HFFc6 (cell line): ENCODE results near the gene RXFP3. TPM values are rescaled to one million over a fixed set of nuclear protein-coding genes. Genes with fewer than 3 reads are reported as not detected.

Source experiments
- DNase-seq: peaks from one replicate; pipeline ENCODE4 v3.0.0-alpha.2; 2018
- H3K27ac Mint-ChIP-seq: 2 replicates; pipeline ENCODE4 v1.8.0; 2020; ENCODE audit warnings: mild to moderate bottlenecking, mixed read lengths
- H3K27me3 Mint-ChIP-seq: 2 replicates; pipeline ENCODE4 v1.8.0; 2021; ENCODE audit warnings: mild to moderate bottlenecking, moderate library complexity, mixed read lengths; ENCODE audit not compliant: insufficient read depth
- H3K36me3 Mint-ChIP-seq: 2 replicates; pipeline ENCODE4 v1.8.0; 2021; ENCODE audit warnings: low read depth, mixed read lengths
- H3K4me1 Mint-ChIP-seq: 2 replicates; pipeline ENCODE4 v1.8.0; 2020; ENCODE audit warnings: low read depth, mixed read lengths
- H3K4me3 Mint-ChIP-seq: 2 replicates; pipeline ENCODE4 v1.8.0; 2020; ENCODE audit warnings: mild to moderate bottlenecking, moderate library complexity, mixed read lengths
- H3K9me3 Mint-ChIP-seq: 2 replicates; pipeline ENCODE4 v1.8.0; 2020; ENCODE audit warnings: mild to moderate bottlenecking, mixed read lengths
- total RNA-seq, 6 experiments: library from RNA; stranded (reverse); fragmentation: NEBNext Ultra II Directional; extraction: Animal tissue kit (Norgen Biotek cat#: 25700); gene quantifications; 2 replicates in 1 of 6; 3 replicates in 5 of 6; pipeline ENCODE4 v1.2.3, GENCODE V29; 2021
- TF ChIP-seq, protein P1 (sequence below): fragments of 200-600 bp; sonication (generic); IDR thresholded peaks from 2 replicates; pipeline ENCODE4 v1.5.0; 2021; ENCODE audit warnings: antibody characterized with exemption, mild to moderate bottlenecking

Gene RXFP3
- total RNA-seq, 6 experiments from 2014 or later: not detected

- peaks cover 5% of the 10 kb centered on the region; the same call in 1 of the 2 replicates for H3K4me1 Mint-ChIP-seq
- H3K4me3 Mint-ChIP-seq: no peak overlapping the region
- no peak for DNase-seq
- peaks cover 2% of the 10 kb centered on the region for H3K27me3 Mint-ChIP-seq
- H3K36me3 Mint-ChIP-seq: no peaks in the 10 kb centered on the region
- no peaks in the 10 kb centered on the region for H3K9me3 Mint-ChIP-seq
- TF ChIP-seq, protein P1, sequence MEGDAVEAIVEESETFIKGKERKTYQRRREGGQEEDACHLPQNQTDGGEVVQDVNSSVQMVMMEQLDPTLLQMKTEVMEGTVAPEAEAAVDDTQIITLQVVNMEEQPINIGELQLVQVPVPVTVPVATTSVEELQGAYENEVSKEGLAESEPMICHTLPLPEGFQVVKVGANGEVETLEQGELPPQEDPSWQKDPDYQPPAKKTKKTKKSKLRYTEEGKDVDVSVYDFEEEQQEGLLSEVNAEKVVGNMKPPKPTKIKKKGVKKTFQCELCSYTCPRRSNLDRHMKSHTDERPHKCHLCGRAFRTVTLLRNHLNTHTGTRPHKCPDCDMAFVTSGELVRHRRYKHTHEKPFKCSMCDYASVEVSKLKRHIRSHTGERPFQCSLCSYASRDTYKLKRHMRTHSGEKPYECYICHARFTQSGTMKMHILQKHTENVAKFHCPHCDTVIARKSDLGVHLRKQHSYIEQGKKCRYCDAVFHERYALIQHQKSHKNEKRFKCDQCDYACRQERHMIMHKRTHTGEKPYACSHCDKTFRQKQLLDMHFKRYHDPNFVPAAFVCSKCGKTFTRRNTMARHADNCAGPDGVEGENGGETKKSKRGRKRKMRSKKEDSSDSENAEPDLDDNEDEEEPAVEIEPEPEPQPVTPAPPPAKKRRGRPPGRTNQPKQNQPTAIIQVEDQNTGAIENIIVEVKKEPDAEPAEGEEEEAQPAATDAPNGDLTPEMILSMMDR: no peak
- H3K27ac Mint-ChIP-seq: no peak overlapping the region
These were observed 30.6 kb downstream of the RXFP3 start for GRCh38 chr5:33966805-33967204.

GRCh38 chr5:33968211-33969005 is 32.2 kb downstream of the RXFP3 start:
- Mint-ChIP-seq H3K36me3 (no peaks in the 10 kb centered on the region), H3K27me3 (peaks cover 1% of the 10 kb centered on the region), H3K9me3 (no peaks in the 10 kb centered on the region), H3K4me3 (no peak overlapping the region), H3K27ac (no peak overlapping the region), H3K4me1 (peaks cover 5% of the 10 kb centered on the region)
- no peak for DNase-seq
- TF ChIP-seq, protein P1: no peak

DNA sequence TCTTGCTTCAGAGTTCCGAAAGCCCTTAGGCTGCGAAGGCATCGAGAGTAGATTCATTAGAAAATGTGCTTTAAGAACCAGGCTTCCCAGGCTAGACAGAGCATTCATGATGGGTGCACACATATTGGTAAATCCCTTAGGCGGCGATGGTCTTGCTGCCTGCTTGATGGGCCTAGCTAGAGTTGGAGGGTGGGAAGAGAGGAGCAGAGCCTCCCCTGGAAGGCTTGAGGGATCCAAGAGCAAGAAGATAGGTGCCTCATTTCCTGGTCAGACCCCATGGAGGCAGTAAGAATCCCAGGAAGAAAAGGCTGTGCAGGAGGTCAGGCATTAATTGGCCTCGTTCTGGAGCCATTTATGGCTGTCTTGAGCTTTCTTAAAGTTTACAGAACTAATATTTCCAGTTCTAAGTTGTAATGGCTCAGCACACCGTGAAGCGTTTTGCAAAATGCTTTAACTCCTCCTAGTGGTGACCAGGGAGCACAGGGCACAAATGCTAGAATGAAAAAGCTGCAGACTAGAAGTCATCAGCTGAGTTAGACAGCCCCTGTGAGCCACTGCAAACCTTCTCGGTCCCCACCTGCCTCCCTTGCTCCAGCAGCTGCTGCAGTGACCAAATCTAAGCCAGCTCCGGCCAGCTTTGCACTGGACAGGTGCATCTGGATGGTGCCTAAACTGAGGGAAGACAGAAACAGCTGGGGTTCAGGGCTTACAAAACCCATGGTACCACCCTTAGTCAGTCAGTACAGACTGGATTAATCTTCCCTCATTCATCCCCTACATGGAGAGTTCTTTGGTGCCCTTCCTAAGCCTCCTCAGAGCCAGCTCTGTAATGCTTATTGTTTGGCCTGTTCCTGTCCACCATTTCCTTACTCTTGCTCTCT is 33.6 kb downstream of the RXFP3 start:
- no peak overlapping the region for H3K27ac Mint-ChIP-seq
- peaks cover 9% of the 10 kb centered on the region for H3K4me1 Mint-ChIP-seq
- no peaks in the 10 kb centered on the region for H3K36me3 Mint-ChIP-seq
- H3K27me3 Mint-ChIP-seq: no peaks in the 10 kb centered on the region; the same call in none of the 2 replicates
- H3K9me3 Mint-ChIP-seq: no peaks in the 10 kb centered on the region
- no peak overlapping the region for H3K4me3 Mint-ChIP-seq
- TF ChIP-seq, protein P1: peak; percentile 88
- DNase-seq: peak; percentile 63

DNA sequence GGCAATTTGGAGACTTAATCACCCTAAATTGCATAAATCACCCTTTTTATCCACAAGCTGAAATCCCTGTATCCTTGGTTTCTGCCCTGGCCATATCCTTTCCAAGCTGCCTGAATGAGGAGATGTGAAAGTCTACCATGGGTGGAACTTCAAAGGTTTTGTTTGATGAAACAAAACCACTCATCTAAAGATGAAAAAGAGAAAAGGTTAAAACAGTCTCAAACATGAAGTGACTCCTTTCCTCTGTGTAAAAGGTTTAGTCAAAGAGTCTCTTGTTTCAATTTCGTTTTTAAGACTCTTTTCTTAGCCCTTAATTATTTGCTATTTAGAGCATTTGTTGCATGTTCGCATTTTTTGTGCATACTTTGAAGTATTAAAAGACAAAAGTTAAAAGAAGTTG is 37.1 kb downstream of the RXFP3 start:
- Mint-ChIP-seq H3K27me3 (peaks cover 2% of the 10 kb centered on the region), H3K4me3 (no peak overlapping the region), H3K9me3 (no peaks in the 10 kb centered on the region), H3K27ac (no peak overlapping the region), H3K36me3 (no peaks in the 10 kb centered on the region), H3K4me1 (peaks cover 17% of the 10 kb centered on the region)
- TF ChIP-seq, protein P1: no peak
- DNase-seq: no peak

DNA sequence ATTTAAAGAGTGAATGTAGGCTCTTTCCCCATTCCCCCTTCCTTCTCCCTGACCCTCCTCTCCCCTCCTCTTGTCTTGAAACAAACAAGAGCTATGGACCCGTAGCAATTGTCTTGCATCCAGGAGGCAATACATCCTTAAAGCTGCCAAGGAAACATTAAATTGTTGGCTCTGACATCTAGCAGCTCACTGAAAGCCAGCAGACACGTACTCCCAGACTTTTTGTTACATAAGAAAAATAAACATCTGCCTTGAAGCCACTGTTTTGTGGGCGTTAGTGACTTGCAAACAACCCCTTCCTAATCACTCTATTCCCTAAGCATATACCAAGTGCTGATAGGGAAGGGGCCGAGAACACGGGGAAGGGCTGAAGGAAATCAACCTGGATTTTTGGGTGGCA is 39.7 kb downstream of the RXFP3 start:
- Mint-ChIP-seq H3K36me3 (no peaks in the 10 kb centered on the region), H3K4me3 (no peak overlapping the region), H3K4me1 (peaks cover 12% of the 10 kb centered on the region), H3K27me3 (peaks cover 4% of the 10 kb centered on the region), H3K27ac (no peak overlapping the region), H3K9me3 (no peaks in the 10 kb centered on the region)
- TF ChIP-seq, protein P1: no peak
- no peak for DNase-seq
